VCaP (cell line): Measurements from ENCODE around the gene PTPRN2.

Source experiments
- H3K27ac ChIP-seq: fragments of 450-650 bp; 2 replicates; pipeline ENCODE4 v1.5.1; 2017
- TF ChIP-seq, protein P1 (sequence below): fragments of 450-650 bp; conservative IDR thresholded peaks from 2 replicates; pipeline ENCODE4 v1.5.1; 2017; ENCODE audit warnings: mild to moderate bottlenecking, moderate library complexity

Gene PTPRN2

DNA sequence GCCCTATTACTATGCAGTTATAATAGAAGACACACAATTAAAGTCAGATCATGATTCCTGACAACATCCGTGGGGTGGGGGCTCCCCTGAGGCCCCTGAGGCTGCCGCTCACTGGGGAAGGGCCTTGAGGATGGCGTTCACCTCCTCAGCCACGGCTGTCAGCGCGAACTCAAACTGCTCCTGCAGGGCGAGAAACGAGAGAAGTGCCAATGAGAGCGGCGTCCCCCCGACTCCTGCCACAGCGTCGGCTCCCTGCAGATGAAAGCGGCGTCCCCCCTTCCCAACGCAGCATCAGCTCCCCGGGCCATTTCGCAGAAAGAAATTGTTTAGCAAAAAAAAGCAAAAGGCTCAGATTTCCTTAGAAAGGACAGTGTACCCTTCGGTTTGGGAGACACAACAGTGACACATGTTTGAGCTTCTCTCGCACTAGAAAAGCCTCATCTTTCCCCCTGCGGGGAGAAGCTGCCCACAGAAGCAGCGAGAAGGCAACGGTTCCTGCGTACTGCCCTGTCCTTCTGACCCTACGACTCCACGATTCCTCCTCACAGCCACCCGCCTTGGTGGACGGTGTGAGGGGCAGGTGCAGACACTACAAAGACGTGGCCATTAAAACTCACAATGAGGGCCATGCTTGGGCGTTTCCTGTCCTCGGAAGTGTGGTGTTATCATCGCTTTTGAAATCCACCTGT lies 1046.9 kb downstream of the PTPRN2 start:
- TF ChIP-seq, protein P1, sequence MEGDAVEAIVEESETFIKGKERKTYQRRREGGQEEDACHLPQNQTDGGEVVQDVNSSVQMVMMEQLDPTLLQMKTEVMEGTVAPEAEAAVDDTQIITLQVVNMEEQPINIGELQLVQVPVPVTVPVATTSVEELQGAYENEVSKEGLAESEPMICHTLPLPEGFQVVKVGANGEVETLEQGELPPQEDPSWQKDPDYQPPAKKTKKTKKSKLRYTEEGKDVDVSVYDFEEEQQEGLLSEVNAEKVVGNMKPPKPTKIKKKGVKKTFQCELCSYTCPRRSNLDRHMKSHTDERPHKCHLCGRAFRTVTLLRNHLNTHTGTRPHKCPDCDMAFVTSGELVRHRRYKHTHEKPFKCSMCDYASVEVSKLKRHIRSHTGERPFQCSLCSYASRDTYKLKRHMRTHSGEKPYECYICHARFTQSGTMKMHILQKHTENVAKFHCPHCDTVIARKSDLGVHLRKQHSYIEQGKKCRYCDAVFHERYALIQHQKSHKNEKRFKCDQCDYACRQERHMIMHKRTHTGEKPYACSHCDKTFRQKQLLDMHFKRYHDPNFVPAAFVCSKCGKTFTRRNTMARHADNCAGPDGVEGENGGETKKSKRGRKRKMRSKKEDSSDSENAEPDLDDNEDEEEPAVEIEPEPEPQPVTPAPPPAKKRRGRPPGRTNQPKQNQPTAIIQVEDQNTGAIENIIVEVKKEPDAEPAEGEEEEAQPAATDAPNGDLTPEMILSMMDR: no peak
- H3K27ac ChIP-seq: no peak overlapping the region

DNA sequence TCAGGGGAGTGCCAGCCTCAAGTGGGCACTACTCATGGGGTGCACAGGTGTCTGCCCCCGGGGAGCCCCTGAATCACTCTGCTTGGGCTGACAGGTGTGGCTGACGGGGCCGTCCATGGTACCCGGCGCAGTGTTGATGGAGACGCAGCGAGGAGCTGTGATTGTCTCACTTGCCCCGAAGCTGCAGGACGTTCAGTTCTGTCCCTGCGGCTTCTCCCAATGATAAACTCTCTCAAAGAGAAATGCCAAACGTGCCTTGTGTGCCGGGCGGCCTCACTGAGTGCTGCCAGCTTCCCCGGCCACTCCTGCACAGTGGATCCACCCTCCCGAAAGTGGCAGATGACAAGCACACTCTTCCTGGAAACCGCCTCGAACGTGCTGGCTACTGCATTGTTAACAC lies 1047.6 kb downstream of the PTPRN2 start:
- TF ChIP-seq, protein P1: no peak
- H3K27ac ChIP-seq: no peak overlapping the region

DNA sequence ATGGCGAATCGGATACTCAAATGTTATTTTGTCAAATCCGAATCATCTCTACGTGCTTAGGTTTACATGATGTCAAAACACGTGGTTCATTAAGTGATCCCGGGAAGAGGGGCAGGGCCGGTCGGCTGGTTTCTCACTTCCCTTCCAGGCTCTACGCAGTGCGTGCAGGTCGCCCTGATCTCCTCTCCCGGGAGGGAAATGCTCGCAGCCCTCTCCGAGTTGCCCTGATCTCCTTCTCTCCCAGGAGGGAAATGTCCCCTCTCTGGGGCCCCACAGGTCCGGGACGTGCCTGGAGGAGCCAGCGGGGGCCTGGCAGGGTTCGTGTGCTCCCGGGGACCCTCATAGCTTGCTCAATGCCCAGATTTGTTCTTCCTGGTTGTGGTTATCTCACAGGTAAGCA lies 1048.1 kb downstream of the PTPRN2 start:
- no peak overlapping the region for H3K27ac ChIP-seq
- TF ChIP-seq, protein P1: no peak

DNA sequence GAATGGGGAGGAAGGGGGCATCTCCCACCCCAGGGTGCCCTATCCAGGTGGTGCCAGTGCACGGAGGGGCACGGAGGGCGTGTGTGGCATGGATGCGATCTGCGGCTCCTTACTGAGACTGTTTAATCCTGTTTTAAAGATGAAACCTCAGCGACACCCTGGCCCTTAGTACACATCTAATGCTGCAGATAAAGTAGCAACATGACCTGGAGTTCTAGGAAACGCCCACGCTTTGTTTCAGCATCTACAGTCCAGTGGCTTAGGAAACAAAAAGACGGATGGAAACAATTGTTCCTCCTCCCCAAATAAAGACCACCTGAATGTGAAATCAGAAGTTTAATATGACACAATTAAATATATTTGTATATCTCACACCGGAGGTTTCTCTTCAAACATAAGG lies 1048.9 kb downstream of the PTPRN2 start:
- no peak overlapping the region for H3K27ac ChIP-seq
- TF ChIP-seq, protein P1: no peak

DNA sequence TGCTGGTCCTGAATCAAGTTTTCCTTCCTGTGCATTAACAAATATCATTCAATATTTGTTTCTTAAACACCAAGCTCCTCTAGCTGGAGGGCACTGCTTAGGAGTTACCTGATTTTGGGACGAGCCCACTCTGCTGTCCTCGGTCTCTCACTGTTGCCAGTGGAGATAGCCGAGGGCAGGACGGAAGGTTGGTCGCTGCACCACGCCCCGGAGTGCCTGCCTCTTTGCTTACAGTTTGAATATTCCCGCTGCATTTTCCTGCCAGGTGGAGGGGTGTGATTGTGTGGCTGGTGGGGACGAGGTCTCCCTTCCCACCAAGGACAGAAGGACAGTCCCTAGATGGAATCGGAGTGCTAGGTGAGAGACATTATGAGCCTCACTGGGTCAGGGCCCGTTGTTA lies 1049.3 kb downstream of the PTPRN2 start:
- TF ChIP-seq, protein P1: no peak
- H3K27ac ChIP-seq: no peak overlapping the region

DNA sequence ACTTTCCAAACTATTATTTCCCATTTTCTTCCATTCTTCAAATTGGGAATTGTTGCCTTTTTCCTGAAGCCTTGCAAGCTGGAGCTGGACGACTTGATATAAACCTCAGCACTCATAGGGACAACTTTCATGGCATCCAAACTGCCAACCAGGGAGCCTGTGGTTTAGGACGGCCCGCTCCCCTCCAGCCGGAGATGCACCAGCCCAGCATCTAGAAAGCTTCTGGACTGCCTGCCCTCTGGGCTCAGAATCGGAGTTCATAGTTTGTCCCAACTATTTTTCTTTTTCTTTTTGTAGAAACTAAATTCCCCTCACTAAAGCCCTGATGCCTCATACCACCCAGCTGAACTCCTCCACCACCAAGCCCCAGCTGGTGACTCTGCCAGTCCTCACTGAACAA lies 1050.6 kb downstream of the PTPRN2 start:
- H3K27ac ChIP-seq: no peak overlapping the region
- TF ChIP-seq, protein P1: no peak

DNA sequence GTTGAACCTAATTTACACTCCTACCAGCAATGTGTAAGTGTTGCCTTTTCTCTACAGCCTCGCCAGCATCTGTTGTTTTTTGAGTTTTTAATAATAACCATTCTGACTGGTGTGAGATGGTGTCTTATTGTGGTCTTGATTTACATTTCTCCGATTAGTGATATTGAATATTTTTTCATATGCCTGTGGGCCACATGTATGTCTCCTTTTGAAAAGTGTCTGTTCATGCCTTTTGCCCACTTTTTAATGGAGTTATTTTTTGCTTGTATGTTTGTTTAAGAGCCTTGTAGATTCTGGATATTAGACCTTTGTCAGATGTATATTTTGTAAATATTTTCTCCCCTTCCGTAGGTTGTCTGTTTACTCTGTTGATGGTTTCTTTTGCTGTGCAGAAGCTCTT lies 1055.6 kb downstream of the PTPRN2 start:
- TF ChIP-seq, protein P1: no peak
- no peak overlapping the region for H3K27ac ChIP-seq
